Measurements from ENCODE around the gene PPARD. TPM values are rescaled to one million over a fixed set of nuclear protein-coding genes. Genes with fewer than 3 reads are reported as not detected.

PPARD gene
- total RNA-seq, 6 experiments from 2014 or later = 39.0 to 46.4 (median 41.2) TPM

DNA sequence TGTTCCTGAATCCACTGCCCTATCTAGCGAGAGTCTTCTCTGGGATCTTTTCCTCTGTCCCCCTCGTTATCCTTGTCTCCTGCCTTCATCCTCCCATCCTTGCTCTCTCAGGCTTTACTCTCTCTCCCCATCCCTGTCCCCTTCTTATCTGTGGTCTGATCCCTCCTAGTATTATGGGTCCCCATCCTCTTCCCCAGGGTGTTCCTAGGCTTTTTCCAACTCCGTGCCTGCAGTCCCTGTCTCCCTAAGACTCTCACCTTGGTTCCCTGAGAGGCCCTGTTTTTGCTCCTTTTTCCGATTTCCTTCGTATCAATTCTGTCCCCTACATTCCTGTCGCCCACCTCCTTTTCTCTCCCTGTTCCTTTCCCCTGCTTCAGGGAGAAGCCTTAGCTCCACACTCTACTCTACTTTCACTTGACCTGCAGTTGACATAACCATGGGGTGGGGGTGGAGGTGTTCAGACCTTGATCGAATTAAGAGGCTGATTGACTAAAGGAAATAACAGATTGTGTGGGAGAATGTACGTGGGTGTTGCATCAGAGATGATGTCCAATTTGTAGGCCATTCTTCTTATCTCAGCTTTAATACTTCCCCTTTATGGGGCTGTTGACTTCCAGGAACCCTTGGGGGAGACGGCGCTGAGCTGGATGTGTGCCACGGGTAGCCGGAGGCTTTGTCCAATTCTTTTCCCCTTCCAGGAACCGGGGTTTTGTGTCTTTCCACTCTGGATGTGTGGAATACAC, 905 bp downstream of the PPARD start:
- TF ChIP-seq, protein P1, sequence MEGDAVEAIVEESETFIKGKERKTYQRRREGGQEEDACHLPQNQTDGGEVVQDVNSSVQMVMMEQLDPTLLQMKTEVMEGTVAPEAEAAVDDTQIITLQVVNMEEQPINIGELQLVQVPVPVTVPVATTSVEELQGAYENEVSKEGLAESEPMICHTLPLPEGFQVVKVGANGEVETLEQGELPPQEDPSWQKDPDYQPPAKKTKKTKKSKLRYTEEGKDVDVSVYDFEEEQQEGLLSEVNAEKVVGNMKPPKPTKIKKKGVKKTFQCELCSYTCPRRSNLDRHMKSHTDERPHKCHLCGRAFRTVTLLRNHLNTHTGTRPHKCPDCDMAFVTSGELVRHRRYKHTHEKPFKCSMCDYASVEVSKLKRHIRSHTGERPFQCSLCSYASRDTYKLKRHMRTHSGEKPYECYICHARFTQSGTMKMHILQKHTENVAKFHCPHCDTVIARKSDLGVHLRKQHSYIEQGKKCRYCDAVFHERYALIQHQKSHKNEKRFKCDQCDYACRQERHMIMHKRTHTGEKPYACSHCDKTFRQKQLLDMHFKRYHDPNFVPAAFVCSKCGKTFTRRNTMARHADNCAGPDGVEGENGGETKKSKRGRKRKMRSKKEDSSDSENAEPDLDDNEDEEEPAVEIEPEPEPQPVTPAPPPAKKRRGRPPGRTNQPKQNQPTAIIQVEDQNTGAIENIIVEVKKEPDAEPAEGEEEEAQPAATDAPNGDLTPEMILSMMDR (IDR thresholded peaks at IDR 0.05) = no peak
- Mint-ChIP-seq H3K27ac (peak overlapping the region; percentile 93), H3K27me3 (ENCODE audit: insufficient read depth) (peaks cover 2% of the 10 kb centered on the region; the same call in 1 of the 2 replicates), H3K36me3 (ENCODE audit: low read depth) (peaks cover 35% of the 10 kb centered on the region), H3K4me3 (peak overlapping the region; percentile 98), H3K4me1 (ENCODE audit: low read depth) (peaks cover 35% of the 10 kb centered on the region), H3K9me3 (no peaks in the 10 kb centered on the region)
- no peak for DNase-seq

DNA sequence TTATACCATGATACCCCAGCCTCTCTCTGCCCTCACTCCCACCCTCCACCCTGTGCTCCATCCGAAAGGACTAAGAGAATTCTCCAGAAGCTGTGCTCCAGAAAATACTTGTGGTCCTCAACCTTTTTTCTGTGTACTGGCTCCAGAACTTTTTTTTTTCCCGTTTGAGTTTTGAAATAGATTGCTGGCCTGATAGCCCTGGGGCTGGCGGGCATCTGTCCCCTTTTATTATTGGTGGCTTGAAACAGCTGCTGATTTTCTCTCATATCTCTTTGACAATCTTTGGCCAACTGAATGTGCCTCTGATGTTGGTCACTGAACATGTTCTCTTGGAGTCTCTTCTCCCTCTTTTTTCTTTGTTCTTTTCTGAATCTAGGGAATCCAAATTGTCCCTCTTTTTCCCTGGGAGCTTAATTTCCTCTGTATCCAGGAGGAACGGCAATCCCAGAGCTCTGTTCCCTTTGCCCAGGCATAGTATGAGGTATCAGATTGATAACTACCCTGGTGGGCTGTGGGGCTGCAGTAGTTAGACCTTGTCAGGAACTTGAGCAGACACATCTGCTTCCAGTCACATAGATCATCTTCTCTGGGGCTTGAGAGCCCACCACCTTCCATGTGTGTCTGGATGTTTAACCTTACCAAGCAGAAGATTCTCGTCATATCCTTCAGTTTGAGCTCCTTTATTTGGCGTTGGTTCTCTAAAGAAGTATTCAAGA, 1.6 kb downstream of the PPARD start:
- DNase-seq = no peak
- TF ChIP-seq, protein P1 (IDR thresholded peaks at IDR 0.05) = no peak
- Mint-ChIP-seq H3K9me3 (no peaks in the 10 kb centered on the region), H3K27me3 (ENCODE audit: insufficient read depth) (peaks cover 3% of the 10 kb centered on the region; the same call in 1 of the 2 replicates), H3K36me3 (ENCODE audit: low read depth) (peaks cover 41% of the 10 kb centered on the region), H3K4me3 (peak overlapping the region; percentile 98), H3K27ac (peak overlapping the region; percentile 93), H3K4me1 (ENCODE audit: low read depth) (peaks cover 35% of the 10 kb centered on the region)

DNA sequence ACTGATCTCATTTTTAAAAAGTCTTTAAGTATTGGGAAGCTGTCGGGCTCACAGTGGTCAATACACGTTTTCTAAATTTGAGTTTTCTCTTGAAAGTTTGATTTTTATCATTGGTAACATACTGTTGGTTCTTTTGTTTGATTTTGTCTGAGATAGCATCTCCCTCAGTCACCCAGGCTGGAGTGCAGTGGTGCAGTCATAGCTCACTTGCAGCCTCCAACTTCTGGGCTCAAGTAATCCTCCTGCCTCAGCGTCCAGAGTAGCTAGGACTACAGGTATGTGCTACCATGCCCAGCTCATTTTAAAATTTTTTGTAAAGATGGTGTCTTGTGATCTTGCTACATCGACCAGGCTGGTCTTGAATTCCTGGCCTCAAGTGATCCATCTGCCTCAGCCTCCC, 9.1 kb downstream of the PPARD start:
- TF ChIP-seq, protein P1 (IDR thresholded peaks at IDR 0.05) = no peak
- Mint-ChIP-seq H3K27me3 (ENCODE audit: insufficient read depth) (peaks cover 5% of the 10 kb centered on the region), H3K9me3 (no peaks in the 10 kb centered on the region), H3K4me3 (no peak overlapping the region), H3K36me3 (ENCODE audit: low read depth) (peaks cover 59% of the 10 kb centered on the region), H3K4me1 (ENCODE audit: low read depth) (peaks cover 45% of the 10 kb centered on the region), H3K27ac (no peak overlapping the region; the same call in 1 of the 2 replicates)
- no peak for DNase-seq

DNA sequence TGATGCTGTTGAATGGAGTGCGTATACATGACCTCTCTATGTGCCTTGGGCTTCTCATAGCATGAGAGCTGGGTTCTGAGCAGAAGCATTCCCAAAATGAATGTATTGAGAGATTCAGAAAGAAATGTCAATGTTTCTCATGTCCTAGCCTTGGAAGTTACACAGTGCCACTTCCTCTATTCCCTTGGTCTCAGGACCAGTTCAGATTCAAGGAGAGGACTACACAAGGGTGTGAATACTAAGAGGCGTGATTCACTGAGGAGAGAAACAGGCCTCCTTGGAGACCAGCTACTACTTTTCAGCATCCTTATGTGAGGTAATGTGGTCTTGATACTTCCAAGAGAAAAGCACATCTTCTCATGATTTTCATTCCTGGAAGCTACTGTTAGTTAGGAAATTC, 10.4 kb downstream of the PPARD start:
- peaks cover 63% of the 10 kb centered on the region for H3K36me3 Mint-ChIP-seq (ENCODE audit: low read depth)
- peak overlapping the region; percentile 4; the same call in 1 of the 2 replicates for H3K27ac Mint-ChIP-seq
- peaks cover 5% of the 10 kb centered on the region for H3K27me3 Mint-ChIP-seq (ENCODE audit: insufficient read depth)
- H3K4me3 Mint-ChIP-seq = no peak overlapping the region
- TF ChIP-seq, protein P1 (IDR thresholded peaks at IDR 0.05) = no peak
- no peak for DNase-seq
- no peaks in the 10 kb centered on the region for H3K9me3 Mint-ChIP-seq
- H3K4me1 Mint-ChIP-seq (ENCODE audit: low read depth) = peaks cover 45% of the 10 kb centered on the region

DNA sequence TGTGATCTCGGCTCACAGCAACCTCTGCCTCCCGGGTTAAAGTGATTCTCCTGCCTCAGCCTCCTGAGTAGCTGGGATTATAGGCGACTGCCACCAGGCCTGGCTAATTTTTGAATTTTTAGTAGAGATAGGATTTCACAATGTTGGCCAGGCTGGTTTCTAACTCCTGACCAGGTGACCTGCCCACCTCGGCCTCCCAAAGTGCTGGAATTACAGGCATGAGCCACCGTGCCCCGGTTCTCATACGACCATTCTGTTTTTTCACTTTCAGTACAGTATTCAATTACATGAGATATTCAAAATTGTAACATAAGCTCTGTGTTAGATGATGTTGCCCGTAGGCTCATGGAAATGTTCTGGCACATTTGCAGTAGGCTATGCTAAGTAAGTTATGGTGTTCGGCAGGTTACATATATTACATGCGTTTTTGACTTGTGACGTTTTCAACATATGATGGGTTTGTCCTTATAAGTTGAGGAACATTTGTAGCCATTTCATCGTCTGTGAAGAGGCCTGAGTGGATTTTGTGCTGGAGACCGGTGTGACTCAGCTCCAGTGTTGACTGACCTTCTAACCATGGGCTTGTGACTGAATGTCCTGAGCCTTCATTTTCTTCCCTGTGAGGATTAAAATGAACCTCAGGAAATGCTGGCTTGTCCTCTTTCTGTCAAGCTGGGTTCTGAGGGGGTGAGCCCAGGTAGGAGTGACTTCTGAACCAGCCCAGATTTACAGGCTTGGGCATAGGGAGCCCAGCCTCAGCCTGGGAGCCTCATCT, 12.2 kb downstream of the PPARD start:
- peaks cover 63% of the 10 kb centered on the region for H3K4me1 Mint-ChIP-seq (ENCODE audit: low read depth)
- DNase-seq = peak; percentile 51
- no peaks in the 10 kb centered on the region for H3K9me3 Mint-ChIP-seq
- peak overlapping the region; percentile 82 for H3K27ac Mint-ChIP-seq
- H3K4me3 Mint-ChIP-seq = no peak overlapping the region
- TF ChIP-seq, protein P1 (IDR thresholded peaks at IDR 0.05) = no peak
- peaks cover 2% of the 10 kb centered on the region; the same call in 1 of the 2 replicates for H3K27me3 Mint-ChIP-seq (ENCODE audit: insufficient read depth)
- H3K36me3 Mint-ChIP-seq (ENCODE audit: low read depth) = peaks cover 68% of the 10 kb centered on the region

All from HFFc6 (cell line).